Brain microvascular endothelial cell (primary cell): ENCODE data around the gene C1orf35.
A peak's percentile ranks its signal among the peaks of the same experiment; 100 is the strongest.

Experiments
- DNase-seq: peaks from one replicate; pipeline ENCODE4 v3.0.0-alpha.2; 2020
- H3K27ac ChIP-seq: fragments of 250-450 bp; sonication (Bioruptor Pico); 2 replicates; pipeline ENCODE4 v1.5.1; 2020; ENCODE audit warnings: mild to moderate bottlenecking, moderate library complexity
- H3K27me3 ChIP-seq: fragments of 250-450 bp; sonication (Bioruptor Pico); replicated peaks from 2 replicates; pipeline ENCODE4 v1.5.1; 2020; ENCODE audit warnings: mild to moderate bottlenecking
- H3K36me3 ChIP-seq: fragments of 250-450 bp; sonication (Bioruptor Pico); replicated peaks from 2 replicates; pipeline ENCODE4 v1.5.1; 2020; ENCODE audit warnings: mild to moderate bottlenecking
- H3K4me3 ChIP-seq: 2 replicates; pipeline ENCODE4 v1.5.1; 2011; ENCODE audit warnings: low read depth, mild to moderate bottlenecking, control low read depth, low read length, moderate library complexity
- CTCF ChIP-seq: IDR thresholded peaks from 2 replicates; pipeline ENCODE4 v1.5.1; 2011; ENCODE audit warnings: low read depth, mild to moderate bottlenecking, moderate library complexity, low read length, control low read depth, inconsistent platforms; ENCODE audit errors: missing control alignments
- in situ Hi-C: cut with HindIII; loops from 2 replicates; pipeline ENCODE4 v1.10.0; 2017; ENCODE audit warnings: low sequenced_read_pairs, low pct_ligation_motif_present

C1orf35 gene

GRCh38 chr1:228083871-228084278 is 19.2 kb downstream of the C1orf35 start:
- no peaks in the 10 kb centered on the region for H3K27me3 ChIP-seq
- in situ Hi-C loops = no loop called here
- no peak for TF ChIP-seq CTCF
- peaks cover 12% of the 10 kb centered on the region for H3K36me3 ChIP-seq
- DNase-seq = no peak
- H3K27ac ChIP-seq = peak overlapping the region; percentile 100
- peak overlapping the region; percentile 99 for H3K4me3 ChIP-seq

- no peak for DNase-seq
- Histone ChIP-seq H3K4me3 (peak overlapping the region; percentile 99), H3K36me3 (peaks cover 8% of the 10 kb centered on the region), H3K27me3 (no peaks in the 10 kb centered on the region), H3K27ac (peak overlapping the region; percentile 100)
- in situ Hi-C loops = no loop called here
- TF ChIP-seq CTCF = no peak
Measured at GRCh38 chr1:228082918-228083870, 19.9 kb downstream of the C1orf35 start.

GRCh38 chr1:228082214-228082917 is 20.8 kb downstream of the C1orf35 start, which contains the start of gene ARF1:
TSS of gene ARF1 (plus strand) at chr1:228082708. CDS start at chr1:228097115, 14,407 bp downstream.
- Histone ChIP-seq H3K27me3 (no peaks in the 10 kb centered on the region), H3K36me3 (peaks cover 8% of the 10 kb centered on the region), H3K4me3 (peak within 1 kb of the TSS; percentile 99), H3K27ac (peak within 1 kb of the TSS; percentile 100)
- DNase-seq = peak; percentile 73
- in situ Hi-C loops = no loop called here
- TF ChIP-seq CTCF = no peak

- Histone ChIP-seq H3K27me3 (no peaks in the 10 kb centered on the region), H3K36me3 (peaks cover 8% of the 10 kb centered on the region), H3K4me3 (peak overlapping the region; percentile 76), H3K27ac (peak overlapping the region; percentile 100)
- no peak for DNase-seq
- in situ Hi-C loops = no loop called here
- TF ChIP-seq CTCF = no peak
Measured at GRCh38 chr1:228081578-228082213, 21.4 kb downstream of the C1orf35 start.

- no peak for TF ChIP-seq CTCF
- H3K4me3 ChIP-seq = peak overlapping the region; percentile 76
- in situ Hi-C loops = no loop called here
- peaks cover 8% of the 10 kb centered on the region for H3K36me3 ChIP-seq
- no peak for DNase-seq
- no peaks in the 10 kb centered on the region for H3K27me3 ChIP-seq
- no peak overlapping the region for H3K27ac ChIP-seq
Measured at GRCh38 chr1:228081144-228081543, 22.0 kb downstream of the C1orf35 start.
